Activated T-cell treated with anti-CD3 and anti-CD28 coated beads, Interleukin-2, amount 50 U/mL, for 24 hours (primary cell): Measurements from ENCODE around the gene ETV7.
"Not testable (repeated sequence)": the region's sequence is repeated elsewhere in the genome, so short reads cannot be mapped to it uniquely, and the experiment has no call there.

Experiments
- DNase-seq: peaks from one replicate; pipeline ENCODE4 v3.0.0-alpha.2; 2020
- H3K27ac Mint-ChIP-seq: 2 replicates; pipeline ENCODE4 v1.8.0; 2020; ENCODE audit warnings: mild to moderate bottlenecking, mixed read lengths
- H3K27me3 Mint-ChIP-seq: 2 replicates; pipeline ENCODE4 v1.8.0; 2020; ENCODE audit warnings: mixed read lengths
- H3K36me3 Mint-ChIP-seq: 2 replicates; pipeline ENCODE4 v1.8.0; 2020; ENCODE audit warnings: low read depth, mixed read lengths
- H3K4me1 Mint-ChIP-seq: 2 replicates; pipeline ENCODE4 v1.8.0; 2020; ENCODE audit warnings: low read depth, mixed read lengths
- H3K4me3 Mint-ChIP-seq: 2 replicates; pipeline ENCODE4 v1.8.0; 2020; ENCODE audit warnings: mild to moderate bottlenecking, moderate library complexity, mixed read lengths
- H3K9me3 Mint-ChIP-seq: 2 replicates; pipeline ENCODE4 v1.8.0; 2020; ENCODE audit warnings: mixed read lengths

ETV7 gene

GRCh38 chr6:36387440-36388303 is at the start of gene ETV7:
ETV7 (minus strand) TSS chr6:36387669; CDS start chr6:36387541, 128 bp downstream.
- peaks cover 48% of the 10 kb centered on the region for H3K27me3 Mint-ChIP-seq
- H3K36me3 Mint-ChIP-seq, result no peaks in the 10 kb centered on the region
- peak; percentile 62 for DNase-seq
- peaks cover 36% of the 10 kb centered on the region for H3K4me1 Mint-ChIP-seq
- peak within 1 kb of the TSS; percentile 85 for H3K27ac Mint-ChIP-seq
- H3K9me3 Mint-ChIP-seq, result no peaks in the 10 kb centered on the region
- H3K4me3 Mint-ChIP-seq, result peak within 1 kb of the TSS; percentile 77

- Mint-ChIP-seq H3K4me3 (no peak overlapping the region), H3K9me3 (no peaks in the 10 kb centered on the region), H3K36me3 (no peaks in the 10 kb centered on the region), H3K27ac (no peak overlapping the region), H3K4me1 (peaks cover 19% of the 10 kb centered on the region), H3K27me3 (no peaks in the 10 kb centered on the region)
- DNase-seq, result no peak
These were observed 49.0 kb upstream of the ETV7 start for GRCh38 chr6:36436466-36436865.

- no peak overlapping the region for H3K27ac Mint-ChIP-seq
- H3K36me3 Mint-ChIP-seq, result no peaks in the 10 kb centered on the region
- H3K4me3 Mint-ChIP-seq, result no peak overlapping the region
- no peak for DNase-seq
- no peaks in the 10 kb centered on the region for H3K9me3 Mint-ChIP-seq
- H3K4me1 Mint-ChIP-seq, result peaks cover 10% of the 10 kb centered on the region
- H3K27me3 Mint-ChIP-seq, result no peaks in the 10 kb centered on the region
These were observed 44.7 kb upstream of the ETV7 start for GRCh38 chr6:36432151-36432671.

- H3K27ac Mint-ChIP-seq, result no peak overlapping the region
- peaks cover 5% of the 10 kb centered on the region for H3K4me1 Mint-ChIP-seq
- H3K9me3 Mint-ChIP-seq, result no peaks in the 10 kb centered on the region
- H3K36me3 Mint-ChIP-seq, result no peaks in the 10 kb centered on the region
- H3K4me3 Mint-ChIP-seq, result no peak overlapping the region
- DNase-seq, result no peak
- no peaks in the 10 kb centered on the region for H3K27me3 Mint-ChIP-seq
These were observed 43.7 kb upstream of the ETV7 start for GRCh38 chr6:36431197-36431596.

- Mint-ChIP-seq H3K4me1 (peaks cover 3% of the 10 kb centered on the region), H3K36me3 (no peaks in the 10 kb centered on the region), H3K9me3 (no peaks in the 10 kb centered on the region), H3K4me3 (no peak overlapping the region), H3K27ac (no peak overlapping the region), H3K27me3 (no peaks in the 10 kb centered on the region)
- no peak for DNase-seq
These were observed 42.9 kb upstream of the ETV7 start for GRCh38 chr6:36430351-36430750.

GRCh38 chr6:36428911-36429310 is 41.4 kb upstream of the ETV7 start:
- Mint-ChIP-seq H3K4me3 (no peak overlapping the region), H3K4me1 (peaks cover 7% of the 10 kb centered on the region), H3K27me3 (no peaks in the 10 kb centered on the region), H3K36me3 (no peaks in the 10 kb centered on the region), H3K27ac (no peak overlapping the region), H3K9me3 (no peaks in the 10 kb centered on the region)
- DNase-seq, result no peak

GRCh38 chr6:36426622-36427021 is 39.2 kb upstream of the ETV7 start:
- Mint-ChIP-seq H3K36me3 (no peaks in the 10 kb centered on the region), H3K9me3 (no peaks in the 10 kb centered on the region), H3K27me3 (no peaks in the 10 kb centered on the region), H3K4me1 (peaks cover 19% of the 10 kb centered on the region), H3K27ac (no peak overlapping the region), H3K4me3 (no peak overlapping the region)
- no peak for DNase-seq

GRCh38 chr6:36423101-36423824 is 35.8 kb upstream of the ETV7 start:
- DNase-seq, result peak; percentile 97
- H3K27ac Mint-ChIP-seq, result peak overlapping the region; percentile 93
- no peaks in the 10 kb centered on the region for H3K9me3 Mint-ChIP-seq
- no peaks in the 10 kb centered on the region for H3K27me3 Mint-ChIP-seq
- H3K36me3 Mint-ChIP-seq, result no peaks in the 10 kb centered on the region
- H3K4me3 Mint-ChIP-seq, result peak overlapping the region; percentile 81
- peaks cover 19% of the 10 kb centered on the region for H3K4me1 Mint-ChIP-seq

- H3K9me3 Mint-ChIP-seq, result no peaks in the 10 kb centered on the region
- H3K36me3 Mint-ChIP-seq, result no peaks in the 10 kb centered on the region
- H3K27ac Mint-ChIP-seq, result peak overlapping the region; percentile 93
- no peaks in the 10 kb centered on the region for H3K27me3 Mint-ChIP-seq
- H3K4me3 Mint-ChIP-seq, result peak overlapping the region; percentile 81
- no peak for DNase-seq
- H3K4me1 Mint-ChIP-seq, result peaks cover 19% of the 10 kb centered on the region
These were observed 35.2 kb upstream of the ETV7 start for GRCh38 chr6:36422714-36423100.

GRCh38 chr6:36419310-36419709 is 31.8 kb upstream of the ETV7 start:
- no peaks in the 10 kb centered on the region for H3K9me3 Mint-ChIP-seq
- no peak for DNase-seq
- H3K27me3 Mint-ChIP-seq, result no peaks in the 10 kb centered on the region
- no peak overlapping the region for H3K4me3 Mint-ChIP-seq
- no peak overlapping the region for H3K27ac Mint-ChIP-seq
- H3K36me3 Mint-ChIP-seq, result no peaks in the 10 kb centered on the region
- peaks cover 19% of the 10 kb centered on the region for H3K4me1 Mint-ChIP-seq

- H3K36me3 Mint-ChIP-seq, result no peaks in the 10 kb centered on the region
- no peaks in the 10 kb centered on the region for H3K9me3 Mint-ChIP-seq
- H3K27me3 Mint-ChIP-seq, result no peaks in the 10 kb centered on the region
- DNase-seq, result no peak
- H3K27ac Mint-ChIP-seq, result no peak overlapping the region
- no peak overlapping the region for H3K4me3 Mint-ChIP-seq
- H3K4me1 Mint-ChIP-seq, result peaks cover 12% of the 10 kb centered on the region
These were observed 31.1 kb upstream of the ETV7 start for GRCh38 chr6:36418558-36418957.

GRCh38 chr6:36414481-36414880 is 27.0 kb upstream of the ETV7 start:
- DNase-seq, result no peak
- Mint-ChIP-seq H3K4me1 (no peaks in the 10 kb centered on the region), H3K36me3 (no peaks in the 10 kb centered on the region)

GRCh38 chr6:36413489-36414480 is 26.3 kb upstream of the ETV7 start:
- no peak for DNase-seq
- Mint-ChIP-seq H3K36me3 (no peaks in the 10 kb centered on the region), H3K27ac (no peak overlapping the region)

More at GRCh38 chr6:36414481-36414880, 27.0 kb upstream of the ETV7 start:
- Mint-ChIP-seq H3K27ac (no peak overlapping the region), H3K4me3 (no peak overlapping the region), H3K27me3 (no peaks in the 10 kb centered on the region), H3K9me3 (peaks cover 3% of the 10 kb centered on the region)

GRCh38 chr6:36409718-36410117 is 22.2 kb upstream of the ETV7 start:
- not testable (repeated sequence) for H3K27me3 Mint-ChIP-seq, H3K4me1 Mint-ChIP-seq, H3K27ac Mint-ChIP-seq

More at GRCh38 chr6:36413489-36414480, 26.3 kb upstream of the ETV7 start:
- Mint-ChIP-seq H3K9me3 (peaks cover 3% of the 10 kb centered on the region), H3K27me3 (no peaks in the 10 kb centered on the region), H3K4me3 (no peak overlapping the region), H3K4me1 (no peaks in the 10 kb centered on the region)

More at GRCh38 chr6:36409718-36410117, 22.2 kb upstream of the ETV7 start:
- not testable (repeated sequence) for H3K9me3 Mint-ChIP-seq, DNase-seq, H3K36me3 Mint-ChIP-seq, H3K4me3 Mint-ChIP-seq
